HG03432 (cell line): ENCODE data around the gene OLA1.

ENCODE experiments used
- ATAC-seq: cut with Tn5 transposase; IDR thresholded peaks from one replicate; pipeline ENCODE4 v1.9.1; 2021; ENCODE audit warnings: mild to moderate bottlenecking, moderate library complexity; ENCODE audit not compliant: unreplicated experiment

Gene OLA1

GRCh38 chr2:174071321-174071720, 177.0 kb downstream of the OLA1 start:
- ATAC-seq = no peak

- ATAC-seq = no peak
Observed at GRCh38 chr2:174070281-174070680, 178.1 kb downstream of the OLA1 start.

DNA sequence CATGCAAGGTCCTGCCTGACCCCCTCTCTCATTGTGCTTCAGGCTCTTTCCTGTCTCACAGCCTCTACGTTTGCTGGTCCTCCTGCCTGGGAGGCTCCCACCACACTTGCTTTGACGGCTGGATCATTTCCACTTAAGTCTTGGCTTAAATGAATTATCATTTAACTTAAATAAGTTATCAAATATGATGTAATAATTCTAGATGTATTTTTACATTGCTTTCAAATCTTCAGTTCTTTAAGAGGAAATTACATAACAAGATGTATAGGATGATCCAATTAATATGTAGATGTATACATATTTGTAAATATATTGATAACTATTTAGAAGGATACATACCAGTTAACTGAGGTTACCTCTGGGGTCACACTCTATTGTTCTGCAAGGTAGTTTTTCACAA, 180.5 kb downstream of the OLA1 start:
- ATAC-seq = no peak

- no peak for ATAC-seq
Observed at GRCh38 chr2:174066871-174067270, 181.5 kb downstream of the OLA1 start.

DNA sequence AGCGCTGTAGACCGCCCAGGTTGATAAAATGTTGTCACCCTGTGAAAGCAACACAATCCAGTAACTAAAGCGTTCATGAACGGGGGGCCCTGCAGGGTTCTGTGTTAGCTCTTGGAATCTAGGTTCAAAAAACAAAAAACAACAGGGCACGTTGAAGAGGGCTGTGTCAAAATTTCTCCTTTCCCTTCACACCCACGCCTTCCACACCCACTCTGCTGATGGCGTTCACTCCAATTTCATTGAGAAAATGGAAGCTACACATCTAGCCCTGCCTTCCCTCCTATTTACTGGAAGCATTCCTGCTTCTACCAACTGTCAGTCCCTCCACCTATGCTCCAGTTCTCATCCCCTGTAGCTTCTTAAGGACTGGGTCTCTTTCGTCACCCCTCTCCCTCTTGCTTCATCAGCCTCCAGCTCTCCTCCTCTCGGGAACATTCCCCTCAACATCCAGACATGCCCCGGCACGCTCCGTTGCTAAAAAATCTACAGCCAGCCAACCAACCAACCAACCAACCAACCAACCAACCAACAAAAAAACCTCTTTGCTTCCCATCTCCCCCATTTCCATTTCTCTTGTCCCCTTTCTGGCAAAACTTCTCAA, 184.7 kb downstream of the OLA1 start:
- ATAC-seq = no peak

DNA sequence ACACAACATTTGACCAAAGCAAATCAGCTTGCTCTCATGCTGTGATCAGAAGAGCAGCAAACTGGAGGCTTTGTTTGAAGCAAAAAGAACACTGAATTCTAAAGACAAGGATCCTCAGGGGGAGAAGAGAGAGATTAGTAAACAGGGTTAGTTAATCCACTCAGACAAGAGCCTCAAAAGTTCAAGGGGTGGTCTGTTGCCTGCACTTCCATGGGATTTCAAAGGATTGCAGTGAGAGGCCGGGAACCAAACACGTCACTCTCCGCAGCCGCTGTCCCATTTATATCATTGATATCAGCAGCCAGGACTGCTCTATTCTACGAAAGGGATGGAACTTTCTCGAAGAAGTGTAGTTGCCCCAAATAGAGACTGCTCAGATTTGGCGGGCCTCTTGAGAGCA, 185.4 kb downstream of the OLA1 start:
- ATAC-seq = no peak

DNA sequence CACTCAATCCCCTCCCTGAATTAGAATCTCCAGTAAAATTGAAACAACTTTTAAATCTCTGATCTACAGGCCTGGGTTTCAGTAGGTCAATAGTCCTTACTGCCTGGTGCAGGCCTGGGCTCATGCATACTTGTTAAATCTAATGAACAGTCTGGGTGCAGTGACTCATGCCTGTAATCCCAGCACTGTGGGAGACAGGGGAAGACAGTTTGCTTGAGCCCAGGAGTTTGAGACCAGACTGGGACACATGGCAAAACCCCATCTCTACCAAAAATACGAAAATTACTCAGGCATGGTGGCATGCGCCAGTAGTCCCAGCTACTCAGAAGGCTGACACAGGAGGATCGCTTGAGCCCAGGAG, 188.5 kb downstream of the OLA1 start:
- ATAC-seq = no peak

- no peak for ATAC-seq
Observed at GRCh38 chr2:174059178-174059883, 189.0 kb downstream of the OLA1 start.

DNA sequence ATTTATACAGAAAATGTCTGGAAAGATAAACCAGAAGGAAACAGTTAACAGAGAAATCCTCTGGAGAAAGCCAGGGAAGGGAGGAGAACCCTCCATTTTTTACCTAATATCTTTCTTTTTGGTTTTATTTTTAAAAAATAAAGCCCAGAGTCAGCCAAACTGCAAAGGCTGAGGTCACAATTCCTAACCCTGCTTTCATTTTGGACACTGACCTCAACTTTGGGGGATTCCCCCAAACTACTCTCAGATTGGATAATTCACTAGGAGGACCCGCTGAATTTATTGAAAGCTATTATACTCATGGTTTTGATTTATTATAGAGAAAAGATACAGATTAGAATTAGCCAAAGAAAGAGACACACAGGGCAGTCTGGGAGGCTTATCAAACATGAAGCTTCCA, 189.9 kb downstream of the OLA1 start:
- no peak for ATAC-seq

GRCh38 chr2:174058026-174058425, 190.3 kb downstream of the OLA1 start:
- ATAC-seq = no peak

GRCh38 chr2:174054926-174055325, 193.4 kb downstream of the OLA1 start:
- ATAC-seq = no peak

DNA sequence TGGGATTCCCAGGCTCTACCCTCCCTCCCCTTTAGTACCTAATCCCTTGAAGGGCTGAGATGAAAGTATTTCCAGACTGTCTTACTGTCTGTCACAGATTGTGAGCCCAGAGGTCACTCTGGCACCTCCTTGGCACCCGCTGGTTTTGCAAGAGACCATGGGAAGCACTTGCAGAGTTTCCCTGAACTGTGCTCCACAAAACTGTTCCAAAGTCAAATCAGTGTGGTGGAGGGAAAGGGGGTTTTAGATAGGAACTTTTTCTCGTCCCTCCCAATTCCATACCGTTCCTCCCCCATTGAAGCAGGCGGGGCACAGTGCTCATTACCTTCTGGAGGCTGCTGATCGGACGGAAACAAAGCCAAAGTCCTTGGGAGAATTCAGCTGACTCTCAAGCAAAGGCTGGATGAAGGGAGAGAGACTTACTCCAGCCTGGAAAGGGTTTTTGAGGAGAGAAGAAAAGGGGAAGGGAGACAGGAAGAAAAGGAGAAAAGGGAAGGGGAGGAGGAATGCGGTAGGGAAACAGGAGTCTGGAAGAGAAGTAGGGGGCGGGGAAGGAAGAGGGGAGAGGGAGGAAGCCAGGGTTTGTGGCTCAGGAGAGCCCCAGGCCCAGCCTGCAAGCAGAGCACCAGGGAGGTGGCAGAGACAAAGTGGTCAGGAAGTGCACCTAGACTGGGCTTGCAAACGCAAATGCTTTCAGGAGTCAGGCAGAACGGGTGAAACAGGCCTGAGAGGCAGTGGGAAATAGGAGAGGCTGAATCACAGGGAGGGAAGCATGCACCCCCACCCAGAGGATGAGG, 194.8 kb downstream of the OLA1 start:
- ATAC-seq = no peak

GRCh38 chr2:174052584-174052976, 195.8 kb downstream of the OLA1 start:
- no peak for ATAC-seq

GRCh38 chr2:174051741-174052583, 196.4 kb downstream of the OLA1 start:
- ATAC-seq = no peak

DNA sequence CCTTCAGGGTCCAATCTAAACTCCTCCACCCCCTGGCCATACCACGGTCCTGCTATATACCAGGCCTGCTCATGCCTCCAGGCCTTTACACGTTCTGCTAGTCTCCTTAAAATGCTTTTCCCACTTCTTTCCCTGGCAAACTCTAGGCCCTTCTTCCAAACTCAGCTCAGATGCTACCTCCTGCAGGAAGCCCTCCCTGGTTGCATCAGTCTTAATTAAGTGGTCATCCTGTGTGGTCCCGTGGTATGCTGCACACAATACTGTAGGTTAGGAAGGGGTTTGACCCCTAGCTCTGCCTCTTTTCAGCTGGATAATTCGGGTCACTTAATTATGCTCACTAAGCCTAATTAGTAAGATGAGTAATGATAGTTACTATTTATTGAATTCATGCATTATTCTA, 197.3 kb downstream of the OLA1 start:
- ATAC-seq = no peak

- ATAC-seq = no peak
Observed at GRCh38 chr2:174049895-174050294, 198.4 kb downstream of the OLA1 start.

DNA sequence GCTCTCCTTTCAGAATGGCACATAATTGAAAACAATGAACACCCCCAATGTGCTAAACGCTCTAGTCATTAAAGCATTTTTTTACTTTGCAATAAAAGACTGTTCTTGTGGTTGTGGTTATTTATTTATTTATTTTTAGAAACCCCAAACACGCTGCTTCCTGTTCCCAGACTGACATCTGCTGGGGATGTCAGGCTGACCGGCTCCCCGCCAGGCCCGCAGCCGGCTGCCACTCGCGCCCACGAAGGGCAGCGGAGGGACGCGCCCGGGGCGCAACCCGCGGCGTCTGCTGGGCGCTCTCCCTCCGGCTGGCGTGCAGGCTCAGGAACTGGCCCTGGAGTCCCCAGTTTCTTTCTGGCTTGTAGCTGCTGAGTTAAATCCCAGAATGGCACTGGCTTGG, 200.1 kb downstream of the OLA1 start:
- ATAC-seq = no peak

DNA sequence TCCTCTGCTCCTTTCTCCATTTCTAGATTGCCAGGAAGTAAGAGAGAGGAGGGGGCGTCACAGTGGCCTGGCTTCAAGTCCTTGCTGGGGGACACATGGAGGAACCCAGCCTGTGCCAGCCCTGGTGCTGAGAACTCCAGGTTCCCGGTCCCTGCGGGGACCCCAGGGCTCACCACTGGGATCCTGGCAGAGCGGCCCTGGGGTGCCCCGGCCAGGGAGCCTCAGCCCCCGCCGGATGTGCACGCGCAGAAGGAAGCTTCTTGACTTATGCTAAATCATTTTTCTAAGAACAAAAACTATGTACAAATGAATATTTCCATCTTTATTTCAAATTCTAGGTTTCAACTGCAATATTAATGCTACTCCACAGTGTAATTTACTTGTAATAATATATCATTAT, 200.6 kb downstream of the OLA1 start:
- no peak for ATAC-seq

GRCh38 chr2:174046172-174046571, 202.2 kb downstream of the OLA1 start:
- ATAC-seq = no peak

DNA sequence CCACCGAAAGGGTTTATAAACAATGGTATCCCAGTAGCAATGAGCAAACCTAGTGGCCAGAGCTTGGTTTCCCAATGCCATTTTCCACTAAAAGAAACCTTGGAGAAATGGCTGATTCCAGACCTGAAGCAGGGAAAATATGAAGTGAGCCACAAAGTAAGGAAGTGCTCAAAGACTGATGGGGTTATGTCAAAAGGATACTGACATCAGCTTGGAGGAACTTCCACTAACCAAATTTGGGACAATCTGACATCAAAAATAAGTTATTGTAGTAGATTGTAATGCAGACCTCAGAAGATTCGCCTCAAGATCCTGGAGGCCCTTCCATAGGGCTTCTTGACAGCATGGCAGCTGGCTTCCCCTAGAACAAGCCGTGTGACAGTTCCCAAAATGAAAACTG, 203.8 kb downstream of the OLA1 start:
- no peak for ATAC-seq

GRCh38 chr2:174040417-174040701, 208.0 kb downstream of the OLA1 start:
- no peak for ATAC-seq
